Memory B cell (primary cell): Measurements from ENCODE around the gene NT5C1A.

Experiments
- ATAC-seq: fragments of 150-1000 bp; cut with Tn5 transposase; 2 replicates; pipeline ENCODE4 v1.10.0; 2021; ENCODE audit warnings: low read depth, mild to moderate bottlenecking, moderate library complexity
- DNase-seq, 2 donors: peaks; one replicate each; pipeline ENCODE4 v3.0.0; 2022; ENCODE audit warnings: low spot score in 2 of 2
- H3K27ac Mint-ChIP-seq: one replicate; pipeline ENCODE4 v1.8.0; 2022; ENCODE audit warnings: mild to moderate bottlenecking, moderate library complexity, mixed read lengths
- H3K27me3 Mint-ChIP-seq: one replicate; pipeline ENCODE4 v1.8.0; 2022; ENCODE audit warnings: mixed read lengths
- H3K36me3 Mint-ChIP-seq: one replicate; pipeline ENCODE4 v1.8.0; 2022; ENCODE audit warnings: mild to moderate bottlenecking, mixed read lengths
- H3K4me1 Mint-ChIP-seq: one replicate; pipeline ENCODE4 v1.8.0; 2022; ENCODE audit warnings: mixed read lengths
- H3K4me3 Mint-ChIP-seq: one replicate; pipeline ENCODE4 v1.8.0; 2022; ENCODE audit warnings: mild to moderate bottlenecking, moderate library complexity, mixed read lengths
- H3K9me3 Mint-ChIP-seq: one replicate; pipeline ENCODE4 v1.8.0; 2022; ENCODE audit warnings: mixed read lengths

NT5C1A gene

GRCh38 chr1:39648496-39648895, 23.4 kb downstream of the NT5C1A start:
- peaks cover 2% of the 10 kb centered on the region for H3K9me3 Mint-ChIP-seq
- no peak overlapping the region for H3K27ac Mint-ChIP-seq
- H3K27me3 Mint-ChIP-seq, result peaks cover 5% of the 10 kb centered on the region
- DNase-seq (no peak), ATAC-seq (no peak)
- no peaks in the 10 kb centered on the region for H3K36me3 Mint-ChIP-seq
- H3K4me1 Mint-ChIP-seq, result peaks cover 3% of the 10 kb centered on the region
- no peak overlapping the region for H3K4me3 Mint-ChIP-seq

GRCh38 chr1:39647247-39647646, 24.7 kb downstream of the NT5C1A start:
- H3K36me3 Mint-ChIP-seq, result no peaks in the 10 kb centered on the region
- no peak overlapping the region for H3K4me3 Mint-ChIP-seq
- ATAC-seq, result no peak
- H3K27ac Mint-ChIP-seq, result no peak overlapping the region
- no peaks in the 10 kb centered on the region for H3K4me1 Mint-ChIP-seq
- no peak for DNase-seq
- peaks cover 4% of the 10 kb centered on the region for H3K9me3 Mint-ChIP-seq
- H3K27me3 Mint-ChIP-seq, result peaks cover 5% of the 10 kb centered on the region

DNA sequence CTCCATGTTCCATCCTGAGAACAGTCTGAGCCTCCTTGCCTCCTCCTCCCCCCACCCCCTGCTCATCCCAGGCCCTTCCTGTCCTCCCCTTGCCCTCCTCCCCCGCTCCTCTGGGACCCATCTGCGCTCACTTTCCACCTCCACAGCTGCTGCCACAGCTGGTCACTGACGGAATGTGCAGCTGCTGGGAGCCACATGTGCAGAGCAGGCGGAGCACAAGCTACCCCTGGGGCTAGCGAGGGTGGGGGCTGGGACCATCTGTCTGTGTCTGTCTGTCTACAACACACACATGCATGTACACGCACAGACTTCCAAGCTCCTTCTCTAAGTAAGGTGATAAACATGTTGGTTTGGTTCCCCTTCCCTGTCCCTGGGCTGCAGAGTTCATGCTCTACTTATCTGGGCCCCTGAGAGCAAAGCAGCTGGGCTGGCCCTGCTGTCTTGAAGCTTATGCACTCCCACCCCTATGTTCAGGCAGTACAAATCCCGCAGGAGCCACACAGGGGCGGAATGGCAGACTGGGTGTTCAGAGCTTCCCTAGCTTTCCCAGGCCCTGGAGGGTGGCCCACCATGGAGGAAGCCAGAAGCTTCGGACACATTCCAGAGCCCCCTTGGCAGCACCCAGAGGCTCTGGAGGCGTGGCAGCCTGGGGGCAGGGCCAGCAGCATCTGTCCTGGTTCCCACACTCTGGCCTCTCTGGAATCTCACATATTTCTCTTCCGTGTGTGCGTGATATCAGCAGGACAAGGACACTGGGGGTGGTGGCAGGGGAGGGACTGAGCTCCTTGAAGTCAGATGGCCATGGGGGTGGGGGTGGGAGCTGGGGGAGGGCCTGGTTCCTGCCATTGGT, 25.4 kb downstream of the NT5C1A start:
- Mint-ChIP-seq H3K27me3 (peaks cover 5% of the 10 kb centered on the region), H3K4me3 (no peak overlapping the region), H3K9me3 (peaks cover 4% of the 10 kb centered on the region), H3K36me3 (no peaks in the 10 kb centered on the region), H3K4me1 (no peaks in the 10 kb centered on the region), H3K27ac (no peak overlapping the region)
- ATAC-seq (no peak), DNase-seq (no peak)

GRCh38 chr1:39645411-39646043, 26.4 kb downstream of the NT5C1A start:
- H3K36me3 Mint-ChIP-seq, result no peaks in the 10 kb centered on the region
- H3K9me3 Mint-ChIP-seq, result peaks cover 4% of the 10 kb centered on the region
- ATAC-seq (no peak), DNase-seq (no peak)
- H3K4me3 Mint-ChIP-seq, result no peak overlapping the region
- H3K27ac Mint-ChIP-seq, result no peak overlapping the region
- peaks cover 7% of the 10 kb centered on the region for H3K27me3 Mint-ChIP-seq
- H3K4me1 Mint-ChIP-seq, result no peaks in the 10 kb centered on the region

DNA sequence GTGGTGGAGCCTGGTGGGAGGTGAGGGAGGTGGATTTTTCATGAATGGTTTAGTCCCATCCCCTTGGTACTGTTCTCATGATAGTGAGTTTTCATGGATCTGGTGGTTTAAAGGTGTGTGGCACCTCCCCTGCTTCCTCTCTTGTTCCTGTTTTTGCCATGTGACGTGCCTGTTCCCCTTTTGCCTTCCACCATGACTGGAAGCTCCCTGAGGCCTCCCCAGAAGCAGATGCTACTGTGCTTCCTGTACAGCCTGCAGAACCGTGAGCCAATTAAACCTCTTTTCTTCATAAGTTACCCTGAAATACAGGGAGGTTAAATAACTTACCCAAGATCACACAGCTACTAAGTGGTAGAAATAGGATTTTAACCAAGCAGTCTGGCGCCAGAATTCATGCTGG, 28.2 kb downstream of the NT5C1A start:
- H3K4me1 Mint-ChIP-seq, result no peaks in the 10 kb centered on the region

DNA sequence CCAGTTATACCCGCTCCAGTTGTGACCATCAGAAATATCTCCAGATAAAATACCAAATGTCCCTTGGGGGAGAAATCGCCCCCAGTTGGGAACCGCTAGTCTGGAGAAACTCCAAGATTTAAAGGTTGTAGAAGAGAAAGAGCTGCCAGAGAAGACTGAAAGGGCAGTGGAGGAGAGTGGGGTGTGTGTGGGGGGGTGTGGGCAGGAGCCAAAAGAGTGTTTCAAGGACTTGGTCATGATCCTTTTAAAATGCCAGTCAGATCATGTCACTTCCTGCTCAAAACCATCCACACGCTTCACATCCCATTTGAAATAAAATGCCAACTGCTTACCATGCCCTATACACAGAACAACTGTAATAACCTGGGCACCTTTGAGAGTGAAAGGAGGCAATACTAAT, 29.1 kb downstream of the NT5C1A start:
- Mint-ChIP-seq H3K27me3 (peaks cover 10% of the 10 kb centered on the region), H3K9me3 (peaks cover 4% of the 10 kb centered on the region), H3K4me3 (no peak overlapping the region), H3K27ac (no peak overlapping the region), H3K4me1 (no peaks in the 10 kb centered on the region), H3K36me3 (no peaks in the 10 kb centered on the region)
- DNase-seq, result no peak
- ATAC-seq, result no peak

More for the DNA sequence above, 28.2 kb downstream of the NT5C1A start:
- no peak overlapping the region for H3K4me3 Mint-ChIP-seq
- H3K27ac Mint-ChIP-seq, result no peak overlapping the region
- H3K27me3 Mint-ChIP-seq, result peaks cover 10% of the 10 kb centered on the region
- DNase-seq (no peak), ATAC-seq (no peak)
- H3K9me3 Mint-ChIP-seq, result peaks cover 4% of the 10 kb centered on the region
- no peaks in the 10 kb centered on the region for H3K36me3 Mint-ChIP-seq

DNA sequence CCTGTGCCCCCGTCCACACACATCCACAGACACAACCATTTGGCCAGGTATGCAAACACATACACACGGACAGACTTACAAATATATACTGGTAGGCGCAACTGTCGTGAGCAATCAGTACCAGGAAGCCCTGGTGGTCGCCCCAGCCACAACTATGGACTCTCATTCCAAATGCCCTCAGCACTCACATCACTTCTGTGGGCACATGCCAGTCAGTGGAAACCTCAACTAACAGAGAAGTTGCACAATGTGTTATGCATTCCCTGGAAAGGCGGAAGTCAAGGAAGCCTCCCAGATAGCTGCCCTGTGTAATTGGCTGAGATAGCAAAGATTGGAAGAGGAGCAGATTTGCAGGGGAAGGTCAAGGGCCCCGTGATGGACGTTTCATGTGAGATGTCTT, 31.0 kb downstream of the NT5C1A start:
- Mint-ChIP-seq H3K4me1 (no peaks in the 10 kb centered on the region), H3K27me3 (peaks cover 9% of the 10 kb centered on the region), H3K4me3 (no peak overlapping the region), H3K27ac (no peak overlapping the region), H3K36me3 (no peaks in the 10 kb centered on the region), H3K9me3 (peaks cover 4% of the 10 kb centered on the region)
- DNase-seq, result no peak
- ATAC-seq, result no peak

DNA sequence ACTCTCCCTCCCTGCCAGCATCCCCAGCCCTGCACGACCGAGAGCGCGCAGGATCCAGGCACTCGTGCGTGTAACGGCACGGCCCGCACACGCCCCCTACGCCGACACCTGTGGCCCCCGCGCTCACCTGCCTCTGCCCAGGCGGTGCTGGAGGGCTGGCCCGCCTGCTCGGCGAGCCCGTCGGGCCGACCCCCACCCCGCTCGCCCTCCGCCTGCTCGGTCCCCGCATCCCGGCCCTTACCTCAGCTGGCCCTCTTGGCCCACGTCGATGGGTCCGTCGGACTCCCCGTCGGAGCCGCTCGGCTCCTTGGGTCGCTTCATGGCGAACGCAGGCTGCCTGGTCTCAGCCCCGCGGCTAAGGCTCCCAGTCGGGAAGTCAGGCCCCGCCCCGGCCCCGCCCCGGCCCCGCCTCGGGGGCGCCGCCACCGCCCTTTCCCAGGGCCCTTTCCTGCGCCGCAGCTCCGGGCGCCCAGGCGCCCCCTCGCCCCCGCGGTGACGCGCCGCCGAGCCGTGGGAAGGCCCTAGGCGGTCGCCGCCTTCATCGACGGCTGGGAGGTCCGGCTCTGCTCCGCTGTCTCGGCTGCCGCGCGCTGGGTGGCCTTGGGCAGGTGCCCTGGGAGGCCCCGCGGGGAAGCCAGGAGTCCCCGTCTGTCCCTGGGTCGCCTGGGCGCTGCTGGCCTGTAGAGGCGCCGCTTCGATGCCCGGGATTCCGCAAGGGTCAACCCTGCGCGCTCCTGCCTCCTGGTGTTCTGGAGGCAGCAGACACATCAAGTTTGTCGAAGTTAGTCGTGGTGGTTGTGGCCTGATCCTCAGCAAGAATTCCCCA, 32.4 kb downstream of the NT5C1A start, which contains the start of gene HEYL:
Gene HEYL (minus strand): TSS at position 339 of the 826 bp plus-strand sequence. CDS start 18 bp downstream, at position 321.
- ATAC-seq (peak; percentile 80), DNase-seq (peak; percentile 20 to 36)
- no peaks in the 10 kb centered on the region for H3K36me3 Mint-ChIP-seq
- H3K27me3 Mint-ChIP-seq, result peaks cover 7% of the 10 kb centered on the region
- H3K27ac Mint-ChIP-seq, result no peak within 1 kb of the TSS
- peak within 1 kb of the TSS; percentile 68 for H3K4me3 Mint-ChIP-seq
- H3K9me3 Mint-ChIP-seq, result peaks cover 4% of the 10 kb centered on the region
- no peaks in the 10 kb centered on the region for H3K4me1 Mint-ChIP-seq

- Mint-ChIP-seq H3K9me3 (peaks cover 4% of the 10 kb centered on the region), H3K27me3 (peaks cover 10% of the 10 kb centered on the region), H3K27ac (no peak overlapping the region), H3K36me3 (no peaks in the 10 kb centered on the region), H3K4me3 (peak overlapping the region; percentile 63), H3K4me1 (no peaks in the 10 kb centered on the region)
- ATAC-seq (no peak), DNase-seq (no peak)
These were observed 33.0 kb downstream of the NT5C1A start for GRCh38 chr1:39638965-39639304.

DNA sequence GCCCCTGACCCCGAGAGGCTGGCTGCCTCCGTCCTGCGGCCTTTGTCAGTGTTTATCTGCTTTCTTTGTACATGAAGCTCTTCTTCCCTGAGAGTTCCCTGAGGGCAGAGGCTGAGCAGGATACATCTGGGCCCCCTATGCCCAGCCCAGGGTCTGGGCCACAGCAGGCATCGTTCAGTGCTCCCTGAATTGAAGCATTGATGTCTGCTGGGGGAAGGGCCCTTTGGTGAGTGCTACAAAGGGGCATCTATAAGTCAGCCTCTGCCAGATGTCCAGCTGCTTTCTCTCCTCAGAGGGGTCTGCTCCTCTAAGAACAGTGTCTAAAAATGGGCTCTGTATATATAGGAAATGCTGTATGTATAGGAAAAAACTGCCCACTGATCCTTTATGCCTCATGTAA, 34.5 kb downstream of the NT5C1A start:
- Mint-ChIP-seq H3K36me3 (no peaks in the 10 kb centered on the region), H3K4me3 (no peak overlapping the region), H3K4me1 (no peaks in the 10 kb centered on the region), H3K27ac (no peak overlapping the region), H3K27me3 (peaks cover 12% of the 10 kb centered on the region), H3K9me3 (no peaks in the 10 kb centered on the region)
- ATAC-seq (no peak), DNase-seq (no peak)

DNA sequence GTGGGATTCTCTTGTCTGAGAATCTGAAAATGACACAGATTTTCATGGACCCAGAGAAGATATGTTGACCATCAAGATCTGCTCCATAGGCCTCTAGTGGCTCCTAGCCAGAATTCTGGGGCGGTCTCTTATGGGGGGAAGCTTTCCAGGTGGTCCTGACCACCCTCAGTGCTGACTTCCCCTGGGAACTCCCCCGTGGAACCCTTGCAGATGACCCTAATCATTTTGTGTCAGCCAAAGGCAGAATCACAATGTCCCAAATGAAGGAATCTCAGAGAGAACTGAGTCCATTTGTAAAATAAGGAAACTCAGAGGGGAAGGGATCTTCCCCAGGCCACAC, 36.1 kb downstream of the NT5C1A start:
- no peak for DNase-seq
- Mint-ChIP-seq H3K4me3 (no peak overlapping the region), H3K4me1 (no peaks in the 10 kb centered on the region), H3K9me3 (no peaks in the 10 kb centered on the region), H3K27me3 (peaks cover 12% of the 10 kb centered on the region), H3K36me3 (no peaks in the 10 kb centered on the region), H3K27ac (no peak overlapping the region)
- no peak for ATAC-seq

DNA sequence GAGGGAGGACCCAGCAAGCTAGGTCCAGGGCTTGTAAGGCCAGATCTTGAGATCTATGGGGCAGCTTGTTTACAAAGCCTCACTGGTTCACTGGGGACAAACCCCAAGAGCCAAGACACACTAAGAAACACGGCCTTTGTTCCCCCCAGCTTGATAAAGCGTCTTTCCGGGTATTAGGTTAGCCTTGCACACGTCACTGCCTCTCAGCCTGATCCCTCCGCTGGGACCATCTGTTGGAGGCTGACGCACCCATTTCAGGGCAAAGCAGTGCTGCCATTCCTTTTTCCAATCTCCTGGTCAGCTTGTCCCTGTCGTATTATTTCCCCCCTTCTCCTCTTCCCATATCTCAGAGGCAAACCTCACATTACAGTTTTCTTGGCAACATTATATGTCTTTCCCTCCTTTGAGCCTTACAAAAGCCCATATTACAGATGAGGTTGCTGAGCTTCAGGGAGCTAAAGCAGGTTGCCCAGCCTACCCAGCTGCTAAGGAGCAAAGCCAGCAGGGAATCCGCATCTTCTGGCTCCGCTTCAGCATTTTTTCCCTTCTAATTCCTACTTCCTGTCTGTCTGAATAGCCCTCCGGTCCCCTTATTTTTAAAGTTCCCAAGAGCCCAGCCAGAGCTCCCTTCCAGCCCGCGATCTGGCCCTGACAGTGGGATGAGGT, 36.6 kb downstream of the NT5C1A start:
- DNase-seq (no peak), ATAC-seq (no peak)
- H3K9me3 Mint-ChIP-seq, result no peaks in the 10 kb centered on the region
- no peak overlapping the region for H3K27ac Mint-ChIP-seq
- peaks cover 13% of the 10 kb centered on the region for H3K27me3 Mint-ChIP-seq
- H3K36me3 Mint-ChIP-seq, result no peaks in the 10 kb centered on the region
- no peak overlapping the region for H3K4me3 Mint-ChIP-seq
- H3K4me1 Mint-ChIP-seq, result no peaks in the 10 kb centered on the region

- no peak overlapping the region for H3K27ac Mint-ChIP-seq
- DNase-seq (no peak), ATAC-seq (no peak)
- H3K4me3 Mint-ChIP-seq, result no peak overlapping the region
- H3K9me3 Mint-ChIP-seq, result no peaks in the 10 kb centered on the region
- peaks cover 10% of the 10 kb centered on the region for H3K27me3 Mint-ChIP-seq
- H3K36me3 Mint-ChIP-seq, result no peaks in the 10 kb centered on the region
- H3K4me1 Mint-ChIP-seq, result no peaks in the 10 kb centered on the region
These were observed 38.5 kb downstream of the NT5C1A start for GRCh38 chr1:39633422-39633821.
